ENCODE data around the gene B4GALT4. TPM values are rescaled to one million over a fixed set of nuclear protein-coding genes. Genes with fewer than 3 reads are reported as not detected.

B4GALT4 gene
- polyA plus RNA-seq, 2 of the 4 experiments (the other 2 are of a cell fraction) = 101 to 193 TPM

DNA sequence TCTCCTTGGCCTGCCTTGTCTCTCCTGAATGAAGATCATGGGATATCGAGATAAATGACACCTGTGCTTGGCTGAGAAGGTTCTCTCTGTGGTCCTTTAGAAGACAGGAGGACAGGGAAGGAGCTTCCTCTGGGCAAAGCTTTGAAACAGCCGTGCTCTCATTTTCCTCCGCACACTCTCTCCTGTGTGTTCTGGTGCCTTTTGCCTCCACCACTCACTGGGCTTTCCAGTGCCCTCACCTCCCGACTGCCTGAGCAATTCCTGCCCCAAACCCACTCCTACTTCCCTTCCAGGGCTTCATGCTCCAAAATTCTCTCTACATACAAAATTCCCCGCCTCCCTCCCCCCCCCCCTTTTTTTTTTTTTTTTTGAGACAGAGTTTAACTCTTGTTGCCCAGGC is 35.0 kb downstream of the B4GALT4 start:
- WGBS (ENCODE audit: missing lambda C conversion rate) = 0% methylated on average over 5 of the region's 5 CpGs

GRCh38 chr3:119205209-119205608 is 35.5 kb downstream of the B4GALT4 start:
- peak; percentile 48 to 51 for ATAC-seq
- 7% methylated on average over 7 of the region's 8 CpGs for WGBS (ENCODE audit: missing lambda C conversion rate)

More for the DNA sequence above, 35.0 kb downstream of the B4GALT4 start:
- peaks cover 67% of the 10 kb centered on the region for H3K4me1 ChIP-seq
- TF ChIP-seq POLR2A (IDR thresholded peaks at IDR 0.05; ENCODE audit: low read length) = peak; percentile 14; the same call in 1 of the 2 replicates
- TF ChIP-seq TP53 (CRISPR knock-in tag; IDR thresholded peaks at IDR 0.05) = peak; percentile 69; the same call in 1 of the 2 replicates
- no peak for TF ChIP-seq ELK1 (IDR thresholded peaks at IDR 0.05; ENCODE audit: low read depth, low read length)
- peak in 1 of 2 experiments; percentile 4; a peak in 1 of 5 replicates for TF ChIP-seq JUN (IDR thresholded peaks at IDR 0.05)
- CTCF ChIA-PET = interaction anchor here (0.8 to 3.7 kb wide), 9 partner anchors 16 to 107 kb away, joined by 3 to 18 read pairs (median 6); partner anchors contain the start of gene TEX55
- ATAC-seq = peak; percentile 58 to 67
- peak overlapping the region; percentile 90 to 91 for H3K27ac ChIP-seq
- POLR2A ChIA-PET = interaction anchor here (1.2 kb wide), 1 partner anchor 34 kb away, joined by 3 read pairs; no protein-coding TSS in a partner anchor
- DNase-seq (ENCODE audit: low read depth in 1 of 2, low spot score in 1 of 2) = peak; percentile 42 to 43
- peak overlapping the region; percentile 35 for H3K4me3 ChIP-seq
- FAIRE-seq = no peak
- peak overlapping the region; percentile 87 for H3K4me2 ChIP-seq
- H3K9me3 ChIP-seq = no peaks in the 10 kb centered on the region

DNA sequence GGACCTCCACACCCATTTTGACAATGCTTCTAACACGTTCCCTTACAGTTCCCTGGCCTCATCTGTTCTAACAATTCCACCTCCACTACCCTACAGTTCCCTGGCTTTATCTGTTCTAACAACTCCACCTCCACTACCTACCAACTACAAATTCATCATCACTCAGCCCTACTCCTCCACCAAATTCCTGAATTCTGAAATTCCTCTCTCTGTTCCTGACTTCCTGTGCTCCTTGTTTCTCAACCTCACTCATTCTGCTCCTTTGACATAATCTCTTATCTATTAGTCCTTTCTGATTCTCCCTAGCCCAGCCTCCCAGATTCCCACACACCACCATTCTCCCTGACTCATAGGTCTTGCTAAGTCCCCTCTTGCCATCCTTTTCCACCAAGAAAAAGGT is 44.8 kb downstream of the B4GALT4 start:
- H3K4me1 ChIP-seq = peaks cover 38% of the 10 kb centered on the region
- no peaks in the 10 kb centered on the region for H3K9me3 ChIP-seq
- FAIRE-seq (peak; percentile 18), DNase-seq (ENCODE audit: low read depth in 1 of 2, low spot score in 1 of 2) (peak in 1 of 2 experiments; percentile 60), ATAC-seq (peak; percentile 44 to 69; a peak in 4 of 6 replicates)
- WGBS (ENCODE audit: missing lambda C conversion rate) = 36% methylated on average over 1 of the region's 1 CpG
- ChIA-PET CTCF (interaction anchor here (1.1 kb wide), 1 partner anchor 45 kb away, joined by 5 read pairs; no protein-coding TSS in a partner anchor), POLR2A (no interaction called here)
- peak overlapping the region; percentile 68 to 72 for H3K27ac ChIP-seq
- peak overlapping the region; percentile 71 for H3K4me2 ChIP-seq
- no peak overlapping the region for H3K4me3 ChIP-seq
- TF ChIP-seq EHF (CRISPR knock-in tag; IDR thresholded peaks at IDR 0.05) = no peak
- TF ChIP-seq RFX5 (IDR thresholded peaks at IDR 0.05) = no peak
- TF ChIP-seq MAZ (IDR thresholded peaks at IDR 0.05; ENCODE audit: borderline replicate concordance, low read depth, low read length) = no peak
- no peak for TF ChIP-seq HEYL (CRISPR knock-in tag; IDR thresholded peaks at IDR 0.05)
- TF ChIP-seq CBX8 (IDR thresholded peaks at IDR 0.05) = no peak
- TF ChIP-seq POLR2A (IDR thresholded peaks at IDR 0.05; ENCODE audit: low read length) = no peak
- no peak for TF ChIP-seq JUNB (IDR thresholded peaks at IDR 0.05)
- TF ChIP-seq NFE2L2 (conservative IDR thresholded peaks at IDR 0.05; ENCODE audit: low read length) = no peak
- no peak for TF ChIP-seq ZNF302 (CRISPR knock-in tag; IDR thresholded peaks at IDR 0.05)
- TF ChIP-seq GATA3 (IDR thresholded peaks at IDR 0.05; ENCODE audit: borderline replicate concordance) = no peak; the same call in 1 of the 2 replicates
- TF ChIP-seq KDM5A (IDR thresholded peaks at IDR 0.05) = no peak
- TF ChIP-seq USF2 (IDR thresholded peaks at IDR 0.05) = no peak
- no peak for TF ChIP-seq HOXA7 (CRISPR knock-in tag; IDR thresholded peaks at IDR 0.05)
- TF ChIP-seq, protein P1, sequence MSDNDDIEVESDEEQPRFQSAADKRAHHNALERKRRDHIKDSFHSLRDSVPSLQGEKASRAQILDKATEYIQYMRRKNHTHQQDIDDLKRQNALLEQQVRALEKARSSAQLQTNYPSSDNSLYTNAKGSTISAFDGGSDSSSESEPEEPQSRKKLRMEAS (IDR thresholded peaks at IDR 0.05) = no peak
- no peak for TF ChIP-seq HES2 (IDR thresholded peaks at IDR 0.05)
- no peak for TF ChIP-seq E2F6 (IDR thresholded peaks at IDR 0.05; ENCODE audit: borderline replicate concordance, low read depth)
- no peak for TF ChIP-seq RNF2 (IDR thresholded peaks at IDR 0.05; ENCODE audit: borderline replicate concordance, low read depth)
- TF ChIP-seq CEBPB (IDR thresholded peaks at IDR 0.05) = no peak
- no peak for TF ChIP-seq ZSCAN20 (CRISPR knock-in tag; IDR thresholded peaks at IDR 0.05)
- no peak for TF ChIP-seq ESRRA (IDR thresholded peaks at IDR 0.05; ENCODE audit: borderline replicate concordance, low read length)

More at GRCh38 chr3:119205209-119205608, 35.5 kb downstream of the B4GALT4 start:
- Histone ChIP-seq H3K27ac (peak overlapping the region; percentile 90 to 91), H3K4me2 (peak overlapping the region; percentile 87), H3K4me1 (peaks cover 62% of the 10 kb centered on the region), H3K4me3 (peak overlapping the region; percentile 35), H3K9me3 (no peaks in the 10 kb centered on the region)
- peak; percentile 43 to 59 for DNase-seq (ENCODE audit: low read depth in 1 of 2, low spot score in 1 of 2)
- no peak for TF ChIP-seq PHF8 (IDR thresholded peaks at IDR 0.05; ENCODE audit: borderline replicate concordance, low read depth)
- TF ChIP-seq, protein P1 (IDR thresholded peaks at IDR 0.05) = peak; percentile 47; the same call in 1 of the 2 replicates
- no peak for TF ChIP-seq HOXA7 (CRISPR knock-in tag; IDR thresholded peaks at IDR 0.05)
- ChIA-PET POLR2A (no interaction called here), CTCF (interaction anchor here (0.8 to 3.7 kb wide), 8 partner anchors 17 to 106 kb away, joined by 3 to 18 read pairs (median 5); partner anchors contain the start of gene TEX55)
- peak; percentile 28 for FAIRE-seq

All from A549 (cell line).